GM12878 (cell line): Measurements from ENCODE around the gene BRD9.

Experiments used
- ESRRA ChIP-seq: IDR thresholded peaks from 2 replicates; pipeline ENCODE4 v1.6.1; 2012; ENCODE audit warnings: mild to moderate bottlenecking, low read length, improper control_type of control experiment
- GABPA ChIP-seq: IDR thresholded peaks from 2 replicates; pipeline ENCODE4 v1.6.1; 2014; ENCODE audit warnings: antibody characterized with exemption, low read depth, mild to moderate bottlenecking, inconsistent platforms
- POLR2A ChIP-seq: IDR thresholded peaks from 2 replicates; pipeline ENCODE4 v1.6.1; 2011; ENCODE audit warnings: low read depth, mild to moderate bottlenecking, low read length

- TF ChIP-seq ESRRA (no peak), GABPA (no peak), POLR2A (no peak)
Measured at GRCh38 chr5:816176-816575, 76.4 kb downstream of the BRD9 start.
